SK-N-SH treated with all-trans-retinoic acid at 6 μM for 48 hours (cell line): ENCODE results near the gene SSNA1.

Source experiments
- BACH2 ChIP-seq: fragments of 250-450 bp; sonication (Bioruptor Pico); IDR thresholded peaks from 2 replicates; pipeline ENCODE4 v1.9.0; 2021; ENCODE audit warnings: mild to moderate bottlenecking, borderline replicate concordance
- CREB5 ChIP-seq: fragments of 250-450 bp; sonication (Bioruptor Pico); IDR thresholded peaks from 2 replicates; pipeline ENCODE4 v1.5.1; 2020; ENCODE audit warnings: low read depth, mild to moderate bottlenecking, moderate library complexity
- CSDC2 ChIP-seq: fragments of 250-450 bp; sonication (Bioruptor Pico); IDR thresholded peaks from 2 replicates; pipeline ENCODE4 v1.5.0; 2020; ENCODE audit warnings: mild to moderate bottlenecking, moderate library complexity
- ESRRG ChIP-seq: fragments of 250-450 bp; sonication (Bioruptor Pico); IDR thresholded peaks from 2 replicates; pipeline ENCODE4 v1.6.1; 2021; ENCODE audit warnings: mild to moderate bottlenecking
- ISL1 ChIP-seq: fragments of 250-450 bp; sonication (Bioruptor Pico); IDR thresholded peaks from 2 replicates; pipeline ENCODE4 v2.1.2; 2022; ENCODE audit warnings: mild to moderate bottlenecking, moderate library complexity
- TOX ChIP-seq: fragments of 250-450 bp; sonication (Bioruptor Pico); IDR thresholded peaks from 2 replicates; pipeline ENCODE4 v1.8.0; 2021; ENCODE audit warnings: mild to moderate bottlenecking, moderate library complexity, borderline replicate concordance
- TSHZ2 ChIP-seq: fragments of 250-450 bp; sonication (Bioruptor Pico); IDR thresholded peaks from 2 replicates; pipeline ENCODE4 v1.5.0; 2020; ENCODE audit warnings: mild to moderate bottlenecking, moderate library complexity
- ZC3H10 ChIP-seq: fragments of 250-450 bp; sonication (Bioruptor Pico); IDR thresholded peaks from 2 replicates; pipeline ENCODE4 v1.5.1; 2021; ENCODE audit warnings: mild to moderate bottlenecking, moderate library complexity
- ZFP3 ChIP-seq: fragments of 250-450 bp; sonication (Bioruptor Pico); IDR thresholded peaks from 2 replicates; pipeline ENCODE4 v1.5.0; 2020; ENCODE audit warnings: mild to moderate bottlenecking, moderate library complexity
- TF ChIP-seq, protein P1 (sequence below): fragments of 250-450 bp; sonication (Bioruptor Pico); IDR thresholded peaks from 2 replicates; pipeline ENCODE4 v1.8.0; 2020; ENCODE audit warnings: mild to moderate bottlenecking, moderate library complexity, borderline replicate concordance

GRCh38 chr9:137232510-137232909 lies 44.0 kb downstream of the SSNA1 start:
- TF ChIP-seq ISL1 (CRISPR knock-in tag), result no peak
- TF ChIP-seq CSDC2 (CRISPR knock-in tag), result no peak
- TF ChIP-seq BACH2 (CRISPR knock-in tag), result no peak
- TF ChIP-seq ZC3H10 (CRISPR knock-in tag), result no peak
- no peak for TF ChIP-seq ESRRG (CRISPR knock-in tag)
- TF ChIP-seq, protein P1, sequence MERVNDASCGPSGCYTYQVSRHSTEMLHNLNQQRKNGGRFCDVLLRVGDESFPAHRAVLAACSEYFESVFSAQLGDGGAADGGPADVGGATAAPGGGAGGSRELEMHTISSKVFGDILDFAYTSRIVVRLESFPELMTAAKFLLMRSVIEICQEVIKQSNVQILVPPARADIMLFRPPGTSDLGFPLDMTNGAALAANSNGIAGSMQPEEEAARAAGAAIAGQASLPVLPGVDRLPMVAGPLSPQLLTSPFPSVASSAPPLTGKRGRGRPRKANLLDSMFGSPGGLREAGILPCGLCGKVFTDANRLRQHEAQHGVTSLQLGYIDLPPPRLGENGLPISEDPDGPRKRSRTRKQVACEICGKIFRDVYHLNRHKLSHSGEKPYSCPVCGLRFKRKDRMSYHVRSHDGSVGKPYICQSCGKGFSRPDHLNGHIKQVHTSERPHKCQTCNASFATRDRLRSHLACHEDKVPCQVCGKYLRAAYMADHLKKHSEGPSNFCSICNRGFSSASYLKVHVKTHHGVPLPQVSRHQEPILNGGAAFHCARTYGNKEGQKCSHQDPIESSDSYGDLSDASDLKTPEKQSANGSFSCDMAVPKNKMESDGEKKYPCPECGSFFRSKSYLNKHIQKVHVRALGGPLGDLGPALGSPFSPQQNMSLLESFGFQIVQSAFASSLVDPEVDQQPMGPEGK (CRISPR knock-in tag), result no peak
- no peak for TF ChIP-seq TSHZ2 (CRISPR knock-in tag)
- TF ChIP-seq TOX (CRISPR knock-in tag), result no peak
- TF ChIP-seq ZFP3 (CRISPR knock-in tag), result no peak
- TF ChIP-seq CREB5 (CRISPR knock-in tag), result no peak
